PC-3 (cell line): ENCODE data around the gene SLC35E4. TPM values are rescaled to one million over a fixed set of nuclear protein-coding genes. Genes with fewer than 3 reads are reported as not detected.

Experiments
- ATAC-seq: fragments of 200-7000 bp; cut with Tn5 transposase; 2 replicates; pipeline ENCODE4 v1.9.1; 2020; ENCODE audit warnings: mild to moderate bottlenecking, moderate library complexity
- BruUV-seq: library from RNA; stranded (reverse); fragments of 400-500 nt; replicated peaks from 2 replicates; lab custom pipeline; 2021; lab: Mats Ljungman, UMichigan
- CTCF ChIA-PET: fragments of 300-600 bp; sonication (Branson Sonifier 250); formaldehyde crosslinking; loops from one replicate; lab custom pipeline; 2022; ENCODE audit warnings: antibody characterized with exemption; lab: Charles Lee
- POLR2A ChIA-PET: fragments of 300-600 bp; sonication (Branson Sonifier 250); formaldehyde crosslinking; loops from one replicate; lab custom pipeline; 2022; ENCODE audit warnings: antibody characterized with exemption; ENCODE audit not compliant: unreplicated experiment; lab: Charles Lee
- DNase-seq: peaks from one replicate; pipeline ENCODE4 v3.0.0-alpha.2; 2015
- H2AFZ ChIP-seq: fragments of 300-600 bp; sonication (generic); 2 replicates; pipeline ENCODE4 v1.6.0; 2016; ENCODE audit warnings: antibody characterized with exemption, low read length
- H3F3A ChIP-seq: fragments of 300-600 bp; sonication (generic); one replicate; pipeline ENCODE4 v1.6.0; 2017; ENCODE audit warnings: antibody characterized with exemption, low read length, control low read depth, mild to moderate bottlenecking; ENCODE audit not compliant: unreplicated experiment
- H3K27ac ChIP-seq: fragments of 300-600 bp; sonication (generic); 2 replicates; pipeline ENCODE4 v1.5.1; 2016; ENCODE audit warnings: mild to moderate bottlenecking, low read length
- H3K27me3 ChIP-seq: fragments of 300-600 bp; sonication (generic); 2 replicates; pipeline ENCODE4 v1.6.1; 2016; ENCODE audit warnings: low read length, mixed read lengths
- H3K36me3 ChIP-seq: fragments of 300-600 bp; sonication (generic); 2 replicates; pipeline ENCODE4 v1.6.1; 2016; ENCODE audit warnings: low read depth, mixed run types, low read length, mixed read lengths
- H3K4me1 ChIP-seq: fragments of 300-600 bp; sonication (generic); 2 replicates; pipeline ENCODE4 v1.5.1; 2016; ENCODE audit warnings: low read length; ENCODE audit not compliant: insufficient read depth
- H3K4me2 ChIP-seq: fragments of 300-600 bp; sonication (generic); 2 replicates; pipeline ENCODE4 v1.6.0; 2016; ENCODE audit warnings: low read length
- H3K4me3 ChIP-seq: fragments of 300-600 bp; sonication (generic); 2 replicates; pipeline ENCODE4 v1.5.1; 2016; ENCODE audit warnings: mild to moderate bottlenecking, low read length, mixed read lengths
- H3K79me2 ChIP-seq: fragments of 300-600 bp; sonication (generic); 2 replicates; pipeline ENCODE4 v1.6.1; 2017; ENCODE audit warnings: low read length, mixed read lengths
- H3K9ac ChIP-seq: fragments of 300-600 bp; sonication (generic); 2 replicates; pipeline ENCODE4 v1.6.0; 2016; ENCODE audit warnings: mild to moderate bottlenecking, low read length
- H3K9me2 ChIP-seq: fragments of 300-600 bp; sonication (generic); replicated peaks from 2 replicates; pipeline ENCODE4 v1.6.1; 2016; ENCODE audit warnings: mixed run types, low read length, mixed read lengths
- H3K9me3 ChIP-seq: fragments of 300-600 bp; sonication (generic); 2 replicates; pipeline ENCODE4 v1.6.1; 2016; ENCODE audit warnings: low read length, mixed read lengths
- H4K20me1 ChIP-seq: fragments of 300-600 bp; sonication (generic); 2 replicates; pipeline ENCODE4 v1.6.1; 2016; ENCODE audit warnings: low read length, mixed read lengths
- CTCF ChIP-seq: fragments of 300-600 bp; sonication (generic); conservative IDR thresholded peaks from 2 replicates; pipeline ENCODE4 v1.5.1; 2017; ENCODE audit warnings: antibody characterized with exemption, low read depth, mild to moderate bottlenecking, low read length
- EZH2 ChIP-seq: fragments of 300-600 bp; sonication (generic); IDR thresholded peaks from one replicate; pipeline ENCODE4 v1.6.1; 2017; ENCODE audit warnings: antibody characterized with exemption, mild to moderate bottlenecking, low read length; ENCODE audit not compliant: unreplicated experiment
- EZH2phosphoT487 ChIP-seq: fragments of 300-600 bp; sonication (generic); IDR thresholded peaks from 2 replicates; pipeline ENCODE4 v1.6.1; 2018; ENCODE audit warnings: mild to moderate bottlenecking, antibody characterized with exemption, low read length, borderline replicate concordance
- intact Hi-C: fragments of 100-400 bp; cut with micrococcal nuclease; formaldehyde crosslinking; loops from 2 replicates; pipeline ENCODE4 v1.9.0; 2023
- total RNA-seq: library from RNA; depleted of rRNA; stranded (reverse); fragments of >200 nt; gene quantifications from 2 replicates; pipeline ENCODE4 v1.2.3, GENCODE V29; 2014

The SLC35E4 gene
- total RNA-seq, 1 experiment from 2014 or later = 16.8 TPM

DNA sequence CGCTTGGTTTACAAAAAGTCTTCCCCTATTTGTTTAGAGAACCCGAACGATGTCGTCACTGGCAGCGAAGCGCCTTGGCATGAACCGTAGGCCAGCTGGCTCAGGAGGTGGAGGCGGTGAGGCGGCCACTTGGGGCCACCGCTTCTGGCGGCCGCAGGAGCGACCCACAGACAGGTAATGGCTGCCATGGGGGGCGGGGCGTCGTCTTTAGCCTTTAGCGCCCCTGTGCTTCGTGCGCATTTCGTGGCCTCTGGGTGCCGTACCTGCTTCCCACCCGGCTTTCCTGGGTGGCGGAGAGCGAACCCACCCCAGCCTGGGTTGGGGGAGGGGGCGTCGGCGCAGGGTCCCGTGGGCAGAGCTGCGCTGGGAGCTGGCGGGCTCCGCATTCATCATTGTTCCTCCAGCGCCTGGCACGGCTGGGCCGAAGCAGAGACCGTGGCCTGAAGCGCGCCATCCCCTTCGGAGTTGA is 58.6 kb downstream of the SLC35E4 start:
- ChIA-PET POLR2A (no interaction called here), CTCF (interaction anchor here (0.6 to 0.7 kb wide), 2 partner anchors 50 to 65 kb away, joined by 3 read pairs; no protein-coding TSS in a partner anchor)
- peak overlapping the region; percentile 88 for H3K4me2 ChIP-seq
- DNase-seq (peak; percentile 44), ATAC-seq (peak; percentile 61)
- H3K27me3 ChIP-seq = no peaks in the 10 kb centered on the region
- no peaks in the 10 kb centered on the region for H3K9me2 ChIP-seq
- peak overlapping the region; percentile 55 for H3K9ac ChIP-seq
- no peak for TF ChIP-seq CTCF
- TF ChIP-seq EZH2 = no peak
- TF ChIP-seq EZH2phosphoT487 = no peak
- H2AFZ ChIP-seq = peak overlapping the region; percentile 77
- H3K79me2 ChIP-seq = no peaks in the 10 kb centered on the region
- no peaks in the 10 kb centered on the region for H3K9me3 ChIP-seq
- H3K36me3 ChIP-seq = no peaks in the 10 kb centered on the region
- peak overlapping the region; percentile 74 for H3K4me3 ChIP-seq
- peaks cover 9% of the 10 kb centered on the region; the same call in 1 of the 2 replicates for H3K4me1 ChIP-seq
- BruUV-seq = TSS peak; percentile 70
- intact Hi-C loops = loop anchor here (2.0 to 10.0 kb wide), 2 partner anchors 59 to 61 kb away; partner anchors contain the start of gene SLC35E4
- H4K20me1 ChIP-seq = no peaks in the 10 kb centered on the region
- H3K27ac ChIP-seq = 0 out of 2 replicates have a peak overlapping the region, but pooled peaks have one; percentile 8
- no peaks in the 10 kb centered on the region for H3F3A ChIP-seq

- ATAC-seq = peak; percentile 76
- H3K9me3 ChIP-seq = no peaks in the 10 kb centered on the region
- no TSS peak for BruUV-seq
- no peaks in the 10 kb centered on the region for H3K79me2 ChIP-seq
- H3K9me2 ChIP-seq = no peaks in the 10 kb centered on the region
- H3K4me3 ChIP-seq = peak within 1 kb of the TSS; percentile 77
- intact Hi-C loops = loop anchor here (2.0 to 10.0 kb wide), 2 partner anchors 60 kb away; partner anchors contain the start of gene SLC35E4
- ChIA-PET POLR2A (no interaction called here), CTCF (interaction anchor here (0.6 to 0.7 kb wide), 2 partner anchors 51 to 65 kb away, joined by 3 read pairs; no protein-coding TSS in a partner anchor)
- H4K20me1 ChIP-seq = no peaks in the 10 kb centered on the region
- no peaks in the 10 kb centered on the region for H3F3A ChIP-seq
- no peaks in the 10 kb centered on the region for H3K27me3 ChIP-seq
- H3K27ac ChIP-seq = 0 out of 2 replicates have a peak within 1 kb of the TSS, but pooled peaks have one; percentile 8
- H3K4me1 ChIP-seq = peaks cover 9% of the 10 kb centered on the region; the same call in 1 of the 2 replicates
- peak within 1 kb of the TSS; percentile 77 for H2AFZ ChIP-seq
- H3K36me3 ChIP-seq = no peaks in the 10 kb centered on the region
- TF ChIP-seq EZH2phosphoT487 (no peak), EZH2 (no peak), CTCF (no peak)
- peak within 1 kb of the TSS; percentile 55 for H3K9ac ChIP-seq
- peak within 1 kb of the TSS; percentile 91 for H3K4me2 ChIP-seq
- DNase-seq = peak; percentile 19
These were observed 59.2 kb downstream of the SLC35E4 start, which contains the start of gene OSBP2 for GRCh38 chr22:30694640-30695350. TSS of gene OSBP2 (plus strand) at chr22:30694874. CDS start at chr22:30694910, 36 bp downstream.
